Thyroid gland (tissue), 4 donors: ENCODE data around the gene EAF2.

Source experiments
- CTCF ChIP-seq, 6 experiments: fragments of 200-600 bp in 3 of 6; fragments of 450-650 bp in 3 of 6; sonication (generic) in 3 of 6; IDR thresholded peaks; one replicate each; pipeline ENCODE4 v1.5.1; 2016 to 2019; ENCODE audit warnings: antibody characterized with exemption in 6 of 6, mild to moderate bottlenecking in 2 of 6, inconsistent platforms in 1 of 6, moderate library complexity in 1 of 6
- POLR2A ChIP-seq, 2 donors: fragments of 450-650 bp; IDR thresholded peaks; one replicate each; pipeline ENCODE4 v1.6.1; 2017; ENCODE audit warnings: antibody characterized with exemption in 2 of 2, mild to moderate bottlenecking in 2 of 2, moderate library complexity in 1 of 2

GRCh38 chr3:121914081-121914998, 79.3 kb downstream of the EAF2 start:
- no peak for TF ChIP-seq CTCF (IDR thresholded peaks at IDR 0.05)
- TF ChIP-seq POLR2A (IDR thresholded peaks at IDR 0.05): no peak
